SU-DHL-6 (cell line): Measurements from ENCODE around the gene DHDDS.

Experiments
- EZH2phosphoT487 ChIP-seq: fragments of 200-600 bp; sonication (generic), shearing (Covaris generic); conservative IDR thresholded peaks from 2 replicates; pipeline ENCODE4 v1.6.1; 2018; ENCODE audit warnings: mild to moderate bottlenecking, antibody characterized with exemption, low read length, moderate library complexity, mixed read lengths
- TF ChIP-seq, protein P1 (sequence below): fragments of 200-600 bp; sonication (generic); IDR thresholded peaks from one replicate; pipeline ENCODE4 v1.5.1; 2017; ENCODE audit warnings: antibody characterized with exemption, mild to moderate bottlenecking, low read length, moderate library complexity; ENCODE audit not compliant: insufficient read depth, poor library complexity, severe bottlenecking

DNA sequence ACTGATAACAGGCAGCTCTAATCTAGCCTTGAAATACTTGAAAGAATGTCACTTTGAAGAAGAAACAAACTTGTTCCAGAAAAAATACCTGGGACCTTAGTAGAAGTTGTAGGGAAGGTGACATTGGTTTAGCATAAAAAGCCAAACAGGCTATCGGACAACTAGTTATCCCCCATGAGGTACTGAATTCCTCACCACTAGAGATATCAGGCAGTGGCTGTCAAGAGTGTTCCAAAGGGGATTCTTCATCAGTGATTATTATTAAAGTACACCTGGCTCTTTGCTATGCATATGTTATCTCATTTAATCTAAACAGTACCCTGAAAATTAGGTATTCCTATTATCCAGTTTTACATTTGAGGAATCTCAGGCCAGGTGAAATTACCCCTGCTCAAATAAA lies 27.0 kb downstream of the DHDDS start:
- TF ChIP-seq, protein P1, sequence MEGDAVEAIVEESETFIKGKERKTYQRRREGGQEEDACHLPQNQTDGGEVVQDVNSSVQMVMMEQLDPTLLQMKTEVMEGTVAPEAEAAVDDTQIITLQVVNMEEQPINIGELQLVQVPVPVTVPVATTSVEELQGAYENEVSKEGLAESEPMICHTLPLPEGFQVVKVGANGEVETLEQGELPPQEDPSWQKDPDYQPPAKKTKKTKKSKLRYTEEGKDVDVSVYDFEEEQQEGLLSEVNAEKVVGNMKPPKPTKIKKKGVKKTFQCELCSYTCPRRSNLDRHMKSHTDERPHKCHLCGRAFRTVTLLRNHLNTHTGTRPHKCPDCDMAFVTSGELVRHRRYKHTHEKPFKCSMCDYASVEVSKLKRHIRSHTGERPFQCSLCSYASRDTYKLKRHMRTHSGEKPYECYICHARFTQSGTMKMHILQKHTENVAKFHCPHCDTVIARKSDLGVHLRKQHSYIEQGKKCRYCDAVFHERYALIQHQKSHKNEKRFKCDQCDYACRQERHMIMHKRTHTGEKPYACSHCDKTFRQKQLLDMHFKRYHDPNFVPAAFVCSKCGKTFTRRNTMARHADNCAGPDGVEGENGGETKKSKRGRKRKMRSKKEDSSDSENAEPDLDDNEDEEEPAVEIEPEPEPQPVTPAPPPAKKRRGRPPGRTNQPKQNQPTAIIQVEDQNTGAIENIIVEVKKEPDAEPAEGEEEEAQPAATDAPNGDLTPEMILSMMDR = no peak
- TF ChIP-seq EZH2phosphoT487 = no peak
